T-helper 1 cell treated with Interleukin-12 subunit alpha and Interleukin-12 subunit beta and Interleukin-4 antibody, amounts not matched to agents 30 ng/mL and 1 ng/mL, for 36 hours (primary cell): Measurements from ENCODE around the gene HOXA7. TPM values are rescaled to one million over a fixed set of nuclear protein-coding genes. Genes with fewer than 3 reads are reported as not detected.

Source experiments
- intact Hi-C: fragments of 100-400 bp; cut with micrococcal nuclease; formaldehyde crosslinking; loops from one replicate; pipeline ENCODE4 v1.15.1; 2024
- total RNA-seq: library from RNA; stranded (reverse); gene quantifications from 2 replicates; pipeline ENCODE4 v1.2.3, GENCODE V29; 2022

The HOXA7 gene
- total RNA-seq, 1 donor from 2014 or later = not detected

GRCh38 chr7:27194002-27194352, 37.5 kb upstream of the HOXA7 start:
- intact Hi-C loops = no loop called here

- intact Hi-C loops = no loop called here
These were observed 37.0 kb upstream of the HOXA7 start for GRCh38 chr7:27193335-27194001.

- intact Hi-C loops = no loop called here
These were observed 36.3 kb upstream of the HOXA7 start for GRCh38 chr7:27192546-27193334.

- intact Hi-C loops = no loop called here
These were observed 35.5 kb upstream of the HOXA7 start for GRCh38 chr7:27191833-27192545.

- intact Hi-C loops = no loop called here
These were observed 34.8 kb upstream of the HOXA7 start for GRCh38 chr7:27191161-27191731.

GRCh38 chr7:27189997-27190748, 33.7 kb upstream of the HOXA7 start:
- intact Hi-C loops = loop anchor here (2.0 kb wide), 1 partner anchor 17 kb away; no protein-coding TSS in a partner anchor

- intact Hi-C loops = loop anchor here (2.0 kb wide), 1 partner anchor 17 kb away; no protein-coding TSS in a partner anchor
These were observed 33.0 kb upstream of the HOXA7 start for GRCh38 chr7:27189295-27189996.

- intact Hi-C loops = loop anchor here (2.0 kb wide), 1 partner anchor 18 kb away; no protein-coding TSS in a partner anchor
These were observed 32.2 kb upstream of the HOXA7 start for GRCh38 chr7:27188386-27189294.

- intact Hi-C loops = loop anchor here (2.0 kb wide), 1 partner anchor 19 kb away; no protein-coding TSS in a partner anchor
These were observed 31.3 kb upstream of the HOXA7 start for GRCh38 chr7:27187475-27188385.

- intact Hi-C loops = no loop called here
These were observed 30.4 kb upstream of the HOXA7 start for GRCh38 chr7:27186668-27187474.

GRCh38 chr7:27185854-27186667, 29.6 kb upstream of the HOXA7 start:
- intact Hi-C loops = loop anchor here (2.0 kb wide), 1 partner anchor 17 kb away; no protein-coding TSS in a partner anchor

GRCh38 chr7:27185013-27185853, 28.8 kb upstream of the HOXA7 start, which contains the start of gene HOXA11:
Gene HOXA11, minus strand, starts transcription at chr7:27185232. Its CDS starts 88 bp downstream, at chr7:27185144.
- intact Hi-C loops = loop anchor here (2.0 kb wide), 1 partner anchor 16 kb away; no protein-coding TSS in a partner anchor

GRCh38 chr7:27184337-27185012, 28.0 kb upstream of the HOXA7 start:
- intact Hi-C loops = loop anchor here (2.0 kb wide), 1 partner anchor 16 kb away; no protein-coding TSS in a partner anchor

GRCh38 chr7:27183682-27184336, 27.3 kb upstream of the HOXA7 start:
- intact Hi-C loops = loop anchor here (2.0 kb wide), 1 partner anchor 15 kb away; no protein-coding TSS in a partner anchor
